GM18858 (cell line): ENCODE measurements around the gene CHKA.

ENCODE experiments used
- ATAC-seq: cut with Tn5 transposase; IDR thresholded peaks from one replicate; pipeline ENCODE4 v1.9.1; 2021; ENCODE audit not compliant: unreplicated experiment

CHKA gene

GRCh38 chr11:68074584-68075352 lies 46.4 kb downstream of the CHKA start:
- no peak for ATAC-seq

GRCh38 chr11:68071281-68072048 lies 49.7 kb downstream of the CHKA start:
- no peak for ATAC-seq

GRCh38 chr11:68067991-68068390 lies 53.2 kb downstream of the CHKA start:
- ATAC-seq, result no peak

GRCh38 chr11:68066742-68067141 lies 54.4 kb downstream of the CHKA start:
- ATAC-seq, result no peak

- no peak for ATAC-seq
Measured at GRCh38 chr11:68065841-68066240, 55.3 kb downstream of the CHKA start.

DNA sequence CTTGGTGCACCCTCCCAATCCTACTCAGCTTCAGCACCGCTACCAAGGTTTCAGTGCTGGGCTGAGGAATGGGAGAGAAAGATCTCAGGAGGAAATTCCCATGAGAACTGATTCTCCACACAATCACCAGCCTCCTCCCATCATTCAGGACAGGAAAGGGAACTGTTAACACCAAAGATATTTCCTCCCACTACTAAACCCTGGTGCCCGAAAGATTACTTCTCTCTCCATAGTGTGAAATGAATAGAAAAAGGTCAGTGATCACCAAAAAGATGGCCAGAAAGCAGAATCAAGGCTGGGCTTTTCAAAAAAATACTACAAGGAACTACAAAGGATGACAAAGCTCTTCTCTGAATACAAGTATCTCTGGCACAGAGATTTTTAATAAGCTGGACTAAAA lies 56.3 kb downstream of the CHKA start:
- ATAC-seq, result no peak

- no peak for ATAC-seq
Measured at GRCh38 chr11:68061508-68061907, 59.7 kb downstream of the CHKA start.

DNA sequence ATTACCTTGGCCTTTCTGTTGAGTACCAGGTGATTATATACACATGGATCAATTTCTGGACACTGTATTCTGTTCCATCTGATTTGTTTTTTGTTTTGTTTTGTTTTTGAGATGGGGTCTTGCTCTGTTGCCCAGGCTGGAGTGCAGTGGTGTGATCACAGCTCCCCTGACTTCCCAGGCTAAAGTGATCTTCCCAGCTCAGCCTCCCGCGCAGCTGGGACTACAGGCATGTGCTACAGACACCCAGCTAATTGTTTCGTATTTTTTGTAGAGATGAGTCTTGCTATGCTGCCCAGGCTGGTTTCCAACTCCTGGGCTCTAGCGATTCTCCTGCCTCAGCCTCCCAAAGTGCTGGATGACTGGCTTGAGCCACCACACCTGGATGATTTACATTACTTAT lies 63.4 kb downstream of the CHKA start:
- no peak for ATAC-seq

GRCh38 chr11:68056317-68057285 lies 64.6 kb downstream of the CHKA start:
- ATAC-seq, result no peak

DNA sequence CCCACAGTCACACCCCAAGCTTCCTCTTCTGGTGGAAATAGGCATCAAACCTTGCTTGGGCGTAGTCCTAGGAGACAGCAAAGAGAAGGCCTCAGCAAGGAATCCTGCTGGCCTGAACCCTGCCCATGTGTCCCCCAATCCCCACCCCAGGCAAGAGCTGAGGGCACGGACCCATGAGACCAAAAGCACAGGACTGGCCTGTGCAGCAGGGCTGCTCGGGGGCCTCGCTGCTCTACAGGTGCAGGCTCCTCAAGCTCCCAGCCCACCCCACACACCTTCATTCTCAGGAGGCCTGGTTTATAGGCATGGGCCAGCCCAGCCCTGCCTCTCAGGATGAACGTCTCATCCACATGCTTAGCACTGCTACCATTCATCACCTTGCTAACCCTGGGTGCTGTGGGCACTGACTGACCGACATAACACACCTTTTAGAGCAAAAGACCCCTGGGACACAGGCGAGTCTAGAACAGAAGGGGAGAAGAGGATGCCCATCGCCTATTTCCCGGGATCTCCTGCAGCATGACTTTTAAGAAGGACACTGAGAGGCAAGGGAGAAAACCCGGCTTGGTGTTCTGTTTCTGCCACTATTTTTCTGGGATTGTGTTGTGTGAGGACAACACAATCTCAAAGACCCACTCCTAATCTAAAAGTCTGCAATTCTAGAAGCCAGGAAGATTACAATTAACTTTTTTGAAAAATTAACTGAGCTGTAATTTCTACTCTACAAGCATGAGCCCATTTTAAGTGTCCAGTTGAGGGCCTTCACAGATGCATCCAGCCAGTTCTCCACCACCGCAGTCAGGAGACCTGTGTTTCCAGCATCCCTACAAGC lies 67.0 kb downstream of the CHKA start:
- no peak for ATAC-seq

DNA sequence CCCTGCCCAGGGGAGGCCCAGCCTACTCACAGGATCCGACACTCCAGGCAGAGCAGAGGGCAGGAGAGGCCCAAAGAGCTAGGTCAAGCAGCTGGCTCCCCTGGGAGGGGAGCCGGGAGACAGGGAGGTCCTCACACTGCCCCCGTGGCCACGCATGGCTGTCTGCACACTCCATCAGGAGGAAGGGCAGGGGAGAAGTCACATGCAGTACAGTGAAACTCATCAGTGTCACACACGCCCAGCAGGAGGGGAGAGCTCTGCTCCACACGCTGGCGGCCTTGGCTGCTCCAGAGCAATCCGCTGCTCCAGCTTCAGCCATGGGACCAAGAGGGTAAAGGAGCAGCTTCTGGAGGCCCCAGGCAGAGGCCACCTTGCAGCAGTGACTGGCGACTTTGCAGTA lies 68.1 kb downstream of the CHKA start:
- no peak for ATAC-seq

DNA sequence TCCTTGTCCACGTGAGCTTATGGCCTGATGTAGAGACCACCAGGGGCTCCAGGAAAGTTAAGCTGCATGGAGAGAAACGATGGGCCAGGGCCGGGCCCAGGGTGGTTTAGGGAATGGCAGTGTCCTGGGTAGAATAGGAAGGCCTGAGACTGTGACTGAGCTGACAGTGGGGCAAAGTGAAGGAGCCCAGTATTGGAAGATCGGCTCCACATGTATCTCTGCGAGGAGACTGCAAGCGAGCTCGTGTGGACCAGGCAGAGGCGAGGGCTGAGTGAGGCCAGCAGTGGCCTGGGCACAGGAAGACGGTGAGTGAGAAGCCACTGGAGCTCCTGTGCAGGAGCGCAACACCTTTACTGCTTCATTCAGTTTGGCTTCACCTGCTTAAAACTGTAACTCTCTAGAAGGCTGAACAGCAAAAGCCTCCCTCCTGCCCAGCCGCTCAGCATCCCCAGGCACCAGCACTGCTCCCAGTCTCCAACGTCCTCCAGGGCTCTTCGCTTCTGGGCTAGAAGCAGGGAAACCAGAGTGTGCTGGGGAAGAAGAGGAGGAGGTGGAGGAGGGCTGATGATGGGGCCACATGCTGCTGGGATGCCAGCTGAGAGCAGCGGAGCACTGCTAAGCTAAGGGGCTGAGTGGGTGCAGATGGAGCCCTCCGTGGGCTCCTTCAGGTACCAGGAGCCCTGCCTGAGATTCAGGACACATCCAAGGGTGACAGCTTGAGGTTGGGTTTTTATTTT lies 68.9 kb downstream of the CHKA start:
- ATAC-seq, result no peak

DNA sequence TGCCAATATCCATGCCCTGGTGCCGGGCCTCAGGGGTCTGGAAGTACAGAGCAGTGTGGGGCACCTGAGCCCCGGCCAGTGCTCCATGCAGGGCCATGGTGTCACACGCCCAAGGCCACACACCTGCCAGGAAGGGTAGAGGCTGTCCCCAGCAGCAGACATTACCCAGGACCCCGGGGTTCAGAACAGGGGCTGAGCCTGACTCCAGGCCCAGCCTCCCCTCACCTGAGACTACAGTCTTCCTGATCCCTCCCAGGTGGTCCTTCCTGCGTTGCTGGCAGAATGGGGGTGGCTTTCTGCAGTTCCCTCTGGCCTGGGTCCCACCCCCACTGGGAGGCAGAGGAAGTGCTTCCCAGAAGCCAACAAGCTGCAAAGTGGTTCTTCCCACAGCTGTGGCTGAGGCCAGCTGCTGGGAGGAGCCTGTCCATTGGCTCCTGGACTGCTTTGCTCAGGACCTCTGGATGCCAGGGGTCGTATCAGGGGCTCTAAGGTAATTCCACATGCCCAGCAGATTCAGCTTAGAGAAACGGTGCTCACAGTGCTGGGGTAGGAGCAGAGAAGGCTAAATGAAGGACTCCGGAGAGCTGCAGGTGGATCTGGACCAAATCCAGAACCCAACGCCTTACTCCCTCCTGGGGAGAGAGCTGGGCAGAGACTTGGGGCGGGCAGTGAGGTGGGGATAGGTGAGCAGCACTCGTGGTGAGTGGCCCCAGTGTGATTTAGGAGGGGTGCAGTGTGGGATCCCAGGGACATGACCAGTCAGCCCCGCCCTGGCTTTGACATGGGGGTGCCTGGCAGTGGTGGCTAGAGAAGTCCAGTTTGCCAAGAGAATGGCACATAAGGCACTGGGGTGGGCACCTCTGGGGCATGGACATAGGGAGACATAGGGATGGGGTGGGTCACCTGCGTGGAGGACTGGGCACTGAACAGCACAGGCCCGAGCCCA lies 69.7 kb downstream of the CHKA start:
- ATAC-seq, result no peak

DNA sequence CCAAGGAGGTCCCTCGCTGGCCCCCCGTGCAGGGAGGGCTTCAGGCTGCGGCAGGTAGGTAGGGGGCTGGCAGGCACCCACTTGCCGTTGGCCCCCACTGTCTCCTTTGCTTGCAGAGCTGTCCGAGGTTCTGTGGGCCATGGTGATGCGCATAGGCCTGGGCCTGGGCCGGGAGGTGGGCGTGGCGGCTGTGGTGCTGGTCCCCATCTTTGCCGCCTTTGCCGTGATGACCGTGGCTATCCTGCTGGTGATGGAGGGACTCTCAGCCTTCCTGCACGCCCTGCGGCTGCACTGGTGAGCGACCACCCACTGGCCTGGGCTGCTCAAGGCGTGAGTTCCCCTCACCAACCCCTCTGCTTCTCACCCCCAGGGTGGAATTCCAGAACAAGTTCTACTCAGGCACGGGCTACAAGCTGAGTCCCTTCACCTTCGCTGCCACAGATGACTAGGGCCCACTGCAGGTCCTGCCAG lies 70.8 kb downstream of the CHKA start:
- ATAC-seq, result no peak

DNA sequence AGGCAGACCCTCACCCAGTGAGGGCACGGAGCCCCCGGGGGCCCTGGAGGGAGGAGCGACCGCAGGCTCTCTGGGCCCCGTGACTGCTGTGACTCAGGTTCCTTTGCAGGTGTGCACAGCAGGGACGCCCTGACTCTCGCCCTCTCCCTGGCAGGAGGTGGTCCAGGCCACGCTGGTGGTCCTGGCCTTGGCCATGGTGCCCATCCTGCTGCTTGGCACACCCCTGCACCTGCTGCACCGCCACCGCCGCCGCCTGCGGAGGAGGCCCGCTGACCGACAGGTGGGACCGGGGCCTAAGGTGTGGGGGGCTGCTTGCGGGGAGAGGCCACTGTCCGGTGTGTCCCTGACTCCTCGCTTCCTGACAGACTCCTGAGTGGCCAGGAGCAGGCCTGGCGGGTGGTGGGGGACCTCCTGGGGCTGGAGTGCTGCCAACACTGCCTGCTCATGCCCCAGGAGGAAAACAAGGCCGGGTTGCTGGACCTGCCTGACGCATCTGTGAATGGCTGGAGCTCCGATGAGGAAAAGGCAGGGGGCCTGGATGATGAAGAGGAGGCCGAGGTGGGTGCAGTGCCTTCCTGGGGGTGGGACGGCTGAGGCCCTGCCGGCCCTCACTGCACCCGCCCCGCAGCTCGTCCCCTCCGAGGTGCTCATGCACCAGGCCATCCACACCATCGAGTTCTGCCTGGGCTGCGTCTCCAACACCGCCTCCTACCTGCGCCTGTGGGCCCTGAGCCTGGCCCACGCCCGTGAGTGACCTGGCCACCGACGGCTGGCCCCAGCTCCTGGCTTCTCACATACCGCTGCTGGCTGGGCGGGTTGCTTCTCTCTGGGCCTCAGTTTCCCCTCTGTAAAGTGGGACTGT lies 71.4 kb downstream of the CHKA start:
- ATAC-seq, result no peak

DNA sequence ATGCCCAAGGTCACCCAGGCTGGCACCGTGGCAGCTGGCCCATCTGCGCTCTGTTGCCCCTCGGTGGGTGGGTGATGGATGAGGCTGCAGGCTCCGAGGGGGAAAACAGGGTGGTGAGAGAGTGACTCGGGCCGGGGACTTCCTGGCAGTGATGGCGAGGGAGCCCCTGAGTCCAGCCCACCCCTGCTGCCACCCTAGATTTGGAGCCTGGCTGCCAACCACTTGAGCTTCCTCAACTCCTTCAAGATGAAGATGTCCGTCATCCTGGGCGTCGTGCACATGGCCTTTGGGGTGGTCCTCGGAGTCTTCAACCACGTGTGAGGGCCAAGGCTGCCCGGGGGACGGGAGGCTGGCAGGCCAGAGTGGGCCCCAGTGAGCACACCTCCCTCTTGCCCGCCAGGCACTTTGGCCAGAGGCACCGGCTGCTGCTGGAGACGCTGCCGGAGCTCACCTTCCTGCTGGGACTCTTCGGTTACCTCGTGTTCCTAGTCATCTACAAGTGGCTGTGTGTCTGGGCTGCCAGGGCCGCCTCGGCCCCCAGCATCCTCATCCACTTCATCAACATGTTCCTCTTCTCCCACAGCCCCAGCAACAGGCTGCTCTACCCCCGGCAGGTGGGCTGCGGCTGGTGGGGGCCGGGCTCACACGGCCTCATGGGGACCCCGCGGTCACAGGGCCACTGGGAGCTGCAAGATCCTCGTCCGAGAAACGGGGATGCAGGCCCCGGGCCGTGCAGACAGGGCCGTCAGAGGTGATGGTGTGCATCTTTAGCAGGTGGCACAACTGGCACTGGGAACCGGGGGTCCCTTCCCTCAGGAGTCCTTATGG lies 72.3 kb downstream of the CHKA start:
- no peak for ATAC-seq
